H1 (cell line): Measurements from ENCODE around the gene C16orf90. TPM values are rescaled to one million over a fixed set of nuclear protein-coding genes. Genes with fewer than 3 reads are reported as not detected.

Source experiments
- CHD7 ChIP-seq: fragments of 300-600 bp; sonication (generic); IDR thresholded peaks from 2 replicates; pipeline ENCODE4 v1.7.1; 2012; ENCODE audit warnings: low read length, moderate library complexity, mild to moderate bottlenecking, inconsistent platforms; ENCODE audit not compliant: insufficient replicate concordance
- E2F6 ChIP-seq: IDR thresholded peaks from 2 replicates; pipeline ENCODE4 v1.6.1; 2012; ENCODE audit warnings: inconsistent platforms
- JUND ChIP-seq: IDR thresholded peaks from 2 replicates; pipeline ENCODE4 v1.6.1; 2011; ENCODE audit warnings: mild to moderate bottlenecking, improper control_type of control experiment, low read length
- TAF7 ChIP-seq: optimal IDR thresholded peaks from 2 replicates; pipeline ENCODE3; 2011; ENCODE audit warnings: low read depth, mild to moderate bottlenecking, inconsistent platforms, low read length, moderate library complexity, borderline replicate concordance
- polyA plus RNA-seq, 7 experiments: library from polyadenylated mRNA; depleted of rRNA in 3 of 7; stranded (reverse) in 5 of 7; unstranded in 2 of 7; fragments of >200 nt in 5 of 7; fragments of 200-250 nt in 2 of 7; gene quantifications; 1 replicate in 5 of 7; 2 replicates in 1 of 7; 4 replicates in 1 of 7; pipeline versions ENCODE4 v1.2.1 to v1.2.3, GENCODE V29; 2011 to 2013; ENCODE audit warnings: missing spikeins in 2 of 7, mixed read lengths in 2 of 7
- total RNA-seq: library from RNA; stranded (reverse); fragmentation: NEBNext Ultra II Directional; extraction: Animal tissue kit (Norgen Biotek cat#: 25700); gene quantifications from 2 replicates; pipeline ENCODE4 v1.2.1, GENCODE V29; 2021

C16orf90 gene
- total and polyA plus RNA-seq, 2 of the 8 experiments (the other 6 are each of a cell fraction or from before 2014, with no cell fraction given): not detected

DNA sequence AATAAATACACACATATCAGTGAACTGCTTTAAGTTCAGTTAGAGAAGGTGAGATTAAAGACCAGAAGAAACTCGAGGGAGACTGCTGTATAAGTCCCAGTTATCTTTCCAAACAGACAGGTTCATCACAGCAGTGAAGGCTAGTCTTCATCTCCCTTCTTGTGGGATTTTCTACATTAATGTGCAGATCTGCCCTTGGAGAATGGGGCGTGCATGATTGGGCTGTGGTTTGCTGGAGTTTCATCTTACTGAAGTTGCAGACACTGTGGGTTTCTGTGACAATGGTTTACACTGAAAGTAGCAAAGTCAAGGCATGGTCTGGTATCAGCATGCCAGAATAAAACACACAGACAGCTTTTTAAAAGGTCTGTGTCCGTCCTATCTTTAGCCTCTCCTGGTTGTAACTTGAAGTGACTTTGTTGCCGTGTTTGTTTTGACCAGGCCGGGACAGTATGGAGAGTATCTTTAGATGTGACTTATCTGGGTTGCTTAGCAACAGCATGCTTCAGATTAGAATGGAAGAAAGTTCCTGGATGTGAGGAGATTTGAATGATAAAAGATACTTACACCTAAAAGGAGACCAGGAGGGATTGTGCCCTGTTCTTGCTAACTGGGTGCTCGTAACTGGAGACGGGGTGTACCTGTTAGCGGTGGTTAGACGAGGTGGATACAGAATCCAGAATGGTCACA lies 35.7 kb downstream of the C16orf90 start (continued):
- TF ChIP-seq TAF7: no peak
- no peak for TF ChIP-seq JUND
- TF ChIP-seq CHD7: no peak
- TF ChIP-seq E2F6: no peak
- TF ChIP-seq, all 59 proteins: peak for 0
